OCI-M1 (cell line): ENCODE results near the gene KDM5C.

Source experiments
- DNase-seq: peaks from one replicate; lab custom pipeline; 2025; lab: John Stamatoyannopoulos, UW

Gene KDM5C

GRCh38 chrX:53224860-53225797, at the start of gene KDM5C:
Gene KDM5C, minus strand, starts transcription at chrX:53225207. Its CDS starts 318 bp downstream, at chrX:53224889.
- DNase-seq: peak; percentile 92

- no peak for DNase-seq
Measured at GRCh38 chrX:53272808-53273337, 47.9 kb upstream of the KDM5C start.

GRCh38 chrX:53269536-53270107, 44.6 kb upstream of the KDM5C start:
- DNase-seq: no peak

GRCh38 chrX:53268173-53268572, 43.2 kb upstream of the KDM5C start:
- DNase-seq: no peak

GRCh38 chrX:53266914-53267313, 41.9 kb upstream of the KDM5C start:
- peak; percentile 66 for DNase-seq

- no peak for DNase-seq
Measured at GRCh38 chrX:53265771-53266574, 41.0 kb upstream of the KDM5C start.

GRCh38 chrX:53263597-53264094, 38.6 kb upstream of the KDM5C start:
- DNase-seq: peak; percentile 73

GRCh38 chrX:53262918-53263394, 37.9 kb upstream of the KDM5C start:
- DNase-seq: peak; percentile 72

- peak; percentile 7 for DNase-seq
Measured at GRCh38 chrX:53262189-53262917, 37.3 kb upstream of the KDM5C start.

- peak; percentile 32 for DNase-seq
Measured at GRCh38 chrX:53261355-53261972, 36.5 kb upstream of the KDM5C start.

GRCh38 chrX:53260836-53261235, 35.8 kb upstream of the KDM5C start:
- DNase-seq: no peak

- no peak for DNase-seq
Measured at GRCh38 chrX:53257670-53258423, 32.8 kb upstream of the KDM5C start.

GRCh38 chrX:53257166-53257565, 32.2 kb upstream of the KDM5C start:
- no peak for DNase-seq

GRCh38 chrX:53256446-53257041, 31.5 kb upstream of the KDM5C start:
- no peak for DNase-seq

GRCh38 chrX:53255738-53256191, 30.8 kb upstream of the KDM5C start:
- peak; percentile 82 for DNase-seq

GRCh38 chrX:53254570-53255461, 29.8 kb upstream of the KDM5C start:
- no peak for DNase-seq

GRCh38 chrX:53253293-53254020, 28.4 kb upstream of the KDM5C start:
- peak; percentile 79 for DNase-seq

- DNase-seq: no peak
Measured at GRCh38 chrX:53251307-53251706, 26.3 kb upstream of the KDM5C start.
